ENCODE data around the gene CHEK1.

DNA sequence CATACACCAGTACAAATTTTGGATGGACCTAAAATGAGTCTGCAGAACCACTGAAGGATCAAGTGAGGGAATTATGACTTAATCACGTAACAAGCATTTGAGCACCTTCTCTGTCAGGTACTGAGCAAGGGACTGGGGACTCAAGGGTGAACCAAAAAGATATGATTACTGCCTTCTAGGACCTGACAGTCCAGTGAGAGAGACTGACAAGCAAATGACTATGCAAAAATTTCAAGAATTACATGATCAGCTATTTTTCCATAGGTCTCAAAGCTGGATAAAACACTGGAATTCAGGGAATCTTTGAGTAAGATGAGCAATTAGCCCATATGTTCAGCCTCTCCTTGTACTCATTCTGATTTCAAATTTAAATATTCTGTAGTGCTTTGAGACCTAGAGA is 37.5 kb upstream of the CHEK1 start:
- TF ChIP-seq, protein P1, sequence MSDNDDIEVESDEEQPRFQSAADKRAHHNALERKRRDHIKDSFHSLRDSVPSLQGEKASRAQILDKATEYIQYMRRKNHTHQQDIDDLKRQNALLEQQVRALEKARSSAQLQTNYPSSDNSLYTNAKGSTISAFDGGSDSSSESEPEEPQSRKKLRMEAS (CRISPR knock-in tag; IDR thresholded peaks at IDR 0.05) = no peak
- TF ChIP-seq, protein P2, sequence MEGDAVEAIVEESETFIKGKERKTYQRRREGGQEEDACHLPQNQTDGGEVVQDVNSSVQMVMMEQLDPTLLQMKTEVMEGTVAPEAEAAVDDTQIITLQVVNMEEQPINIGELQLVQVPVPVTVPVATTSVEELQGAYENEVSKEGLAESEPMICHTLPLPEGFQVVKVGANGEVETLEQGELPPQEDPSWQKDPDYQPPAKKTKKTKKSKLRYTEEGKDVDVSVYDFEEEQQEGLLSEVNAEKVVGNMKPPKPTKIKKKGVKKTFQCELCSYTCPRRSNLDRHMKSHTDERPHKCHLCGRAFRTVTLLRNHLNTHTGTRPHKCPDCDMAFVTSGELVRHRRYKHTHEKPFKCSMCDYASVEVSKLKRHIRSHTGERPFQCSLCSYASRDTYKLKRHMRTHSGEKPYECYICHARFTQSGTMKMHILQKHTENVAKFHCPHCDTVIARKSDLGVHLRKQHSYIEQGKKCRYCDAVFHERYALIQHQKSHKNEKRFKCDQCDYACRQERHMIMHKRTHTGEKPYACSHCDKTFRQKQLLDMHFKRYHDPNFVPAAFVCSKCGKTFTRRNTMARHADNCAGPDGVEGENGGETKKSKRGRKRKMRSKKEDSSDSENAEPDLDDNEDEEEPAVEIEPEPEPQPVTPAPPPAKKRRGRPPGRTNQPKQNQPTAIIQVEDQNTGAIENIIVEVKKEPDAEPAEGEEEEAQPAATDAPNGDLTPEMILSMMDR (IDR thresholded peaks at IDR 0.05) = no peak

Data from WTC11 (cell line).